NCI-H345 (cell line): ENCODE results near the gene CMTM4.
"Not testable (repeated sequence)": the region's sequence is repeated elsewhere in the genome, so short reads cannot be mapped to it uniquely, and the experiment has no call there.

ENCODE experiments used
- DNase-seq: peaks from one replicate; lab custom pipeline; 2025; lab: John Stamatoyannopoulos, UW

The CMTM4 gene

GRCh38 chr16:66641387-66641786, 55.2 kb downstream of the CMTM4 start:
- no peak for DNase-seq

GRCh38 chr16:66640724-66641314, 55.7 kb downstream of the CMTM4 start:
- DNase-seq: no peak

- no peak for DNase-seq
Measured at GRCh38 chr16:66639091-66639885, 57.3 kb downstream of the CMTM4 start.

GRCh38 chr16:66637806-66638205, 58.7 kb downstream of the CMTM4 start:
- no peak for DNase-seq

- DNase-seq: no peak
Measured at GRCh38 chr16:66636199-66636598, 60.3 kb downstream of the CMTM4 start.

GRCh38 chr16:66635406-66635805, 61.1 kb downstream of the CMTM4 start:
- no peak for DNase-seq

- DNase-seq: no peak
Measured at GRCh38 chr16:66634527-66635196, 61.9 kb downstream of the CMTM4 start.

GRCh38 chr16:66631558-66631957, 65.0 kb downstream of the CMTM4 start:
- DNase-seq: not testable (repeated sequence)

GRCh38 chr16:66630561-66631260, 65.8 kb downstream of the CMTM4 start:
- DNase-seq: not testable (repeated sequence)

- no peak for DNase-seq
Measured at GRCh38 chr16:66629856-66630255, 66.7 kb downstream of the CMTM4 start.

- DNase-seq: not testable (repeated sequence)
Measured at GRCh38 chr16:66627611-66628378, 68.7 kb downstream of the CMTM4 start.

GRCh38 chr16:66623755-66624154, 72.8 kb downstream of the CMTM4 start:
- DNase-seq: no peak

GRCh38 chr16:66622863-66623262, 73.7 kb downstream of the CMTM4 start:
- DNase-seq: no peak

- DNase-seq: no peak
Measured at GRCh38 chr16:66621973-66622372, 74.6 kb downstream of the CMTM4 start.

- no peak for DNase-seq
Measured at GRCh38 chr16:66620429-66620795, 76.1 kb downstream of the CMTM4 start.

- no peak for DNase-seq
Measured at GRCh38 chr16:66619534-66620428, 76.8 kb downstream of the CMTM4 start.

- DNase-seq: no peak
Measured at GRCh38 chr16:66618588-66619375, 77.8 kb downstream of the CMTM4 start.

- no peak for DNase-seq
Measured at GRCh38 chr16:66617728-66618127, 78.8 kb downstream of the CMTM4 start.

- DNase-seq: no peak
Measured at GRCh38 chr16:66617010-66617434, 79.5 kb downstream of the CMTM4 start.

- no peak for DNase-seq
Measured at GRCh38 chr16:66616592-66616991, 80.0 kb downstream of the CMTM4 start.
